Liver (tissue), 9 donors: ENCODE results near the gene PLAAT4. TPM values are rescaled to one million over a fixed set of nuclear protein-coding genes. Genes with fewer than 3 reads are reported as not detected.

Experiments used
- DNase-seq: peaks from one replicate; pipeline ENCODE4 v3.0.0-alpha.2; 2017; ENCODE audit warnings: low spot score
- H3K27ac ChIP-seq, 2 donors: one replicate each; pipeline ENCODE4 v1.7.0; 2013; ENCODE audit warnings: inconsistent platforms in 2 of 2, low read length in 2 of 2, control low read depth in 1 of 2, low read depth in 1 of 2, mild to moderate bottlenecking in 1 of 2
- H3K27me3 ChIP-seq, 4 donors: one replicate each; pipeline versions ENCODE4 v1.6.1 to v1.7.0; 2013; ENCODE audit warnings: low read length in 3 of 4, inconsistent platforms in 1 of 4, mild to moderate bottlenecking in 1 of 4, moderate library complexity in 1 of 4; ENCODE audit not compliant: control insufficient read depth in 4 of 4, insufficient read depth in 4 of 4
- H3K36me3 ChIP-seq, 4 donors: one replicate each; pipeline versions ENCODE4 v1.6.1 to v1.7.0; 2013; ENCODE audit warnings: low read length in 3 of 4, mild to moderate bottlenecking in 3 of 4, low read depth in 1 of 4, moderate library complexity in 1 of 4; ENCODE audit not compliant: control insufficient read depth in 4 of 4, insufficient read depth in 3 of 4
- H3K4me1 ChIP-seq, 4 donors: one replicate each; pipeline versions ENCODE4 v1.6.1 to v1.7.0; 2013; ENCODE audit warnings: low read length in 3 of 4, mild to moderate bottlenecking in 3 of 4, moderate library complexity in 1 of 4; ENCODE audit not compliant: control insufficient read depth in 4 of 4, insufficient read depth in 4 of 4
- H3K4me3 ChIP-seq, 3 donors: one replicate each; pipeline versions ENCODE4 v1.6.1 to v1.7.0; 2013; ENCODE audit warnings: low read length in 3 of 3, control low read depth in 1 of 3, low read depth in 1 of 3, mild to moderate bottlenecking in 1 of 3
- H3K9ac ChIP-seq, 2 donors: one replicate each; pipeline ENCODE4 v1.7.0; 2013; ENCODE audit warnings: low read length in 2 of 2, mild to moderate bottlenecking in 2 of 2, moderate library complexity in 2 of 2, control low read depth in 1 of 2, low read depth in 1 of 2
- H3K9me3 ChIP-seq, 4 donors: one replicate each; pipeline versions ENCODE4 v1.6.1 to v1.7.0; 2013; ENCODE audit warnings: low read length in 3 of 4; ENCODE audit not compliant: control insufficient read depth in 4 of 4
- ATF3 ChIP-seq: IDR thresholded peaks from 2 replicates; pipeline ENCODE4 v1.6.1; 2016; ENCODE audit warnings: antibody characterized with exemption
- CTCF ChIP-seq: fragments of 150-350 bp; IDR thresholded peaks from 2 replicates; pipeline ENCODE4 v1.5.1; 2017; ENCODE audit warnings: improper control_type of control experiment, low read depth, low read length; ENCODE audit not compliant: missing input control
- FOXA2 ChIP-seq: IDR thresholded peaks from 2 replicates; pipeline ENCODE4 v1.6.1; 2016; ENCODE audit warnings: antibody characterized with exemption
- HNF4A ChIP-seq, 2 donors: conservative IDR thresholded peaks; 2 replicates each; pipeline ENCODE4 v1.6.1; 2016; ENCODE audit warnings: antibody characterized with exemption in 2 of 2, mild to moderate bottlenecking in 2 of 2
- HNF4G ChIP-seq: IDR thresholded peaks from 2 replicates; pipeline ENCODE4 v1.6.1; 2016; ENCODE audit warnings: antibody characterized with exemption
- MAX ChIP-seq: IDR thresholded peaks from 2 replicates; pipeline ENCODE4 v1.6.1; 2016; ENCODE audit warnings: antibody characterized with exemption
- NR2F2 ChIP-seq: IDR thresholded peaks from 2 replicates; pipeline ENCODE4 v1.6.1; 2016; ENCODE audit warnings: antibody characterized with exemption
- RAD21 ChIP-seq, 2 donors: IDR thresholded peaks; 2 replicates each; pipeline ENCODE4 v1.6.1; 2016; ENCODE audit warnings: antibody characterized with exemption in 2 of 2, mild to moderate bottlenecking in 2 of 2
- RXRA ChIP-seq, 2 donors: IDR thresholded peaks; 2 replicates each; pipeline ENCODE4 v1.6.1; 2017 to 2018; ENCODE audit warnings: antibody characterized with exemption in 2 of 2, mild to moderate bottlenecking in 1 of 2
- SP1 ChIP-seq: IDR thresholded peaks from 2 replicates; pipeline ENCODE4 v1.6.1; 2018; ENCODE audit warnings: antibody characterized with exemption, mild to moderate bottlenecking
- TAF1 ChIP-seq: conservative IDR thresholded peaks from 2 replicates; pipeline ENCODE4 v1.6.1; 2016; ENCODE audit warnings: antibody characterized with exemption, mild to moderate bottlenecking
- YY1 ChIP-seq: IDR thresholded peaks from 2 replicates; pipeline ENCODE4 v1.6.1; 2016; ENCODE audit warnings: antibody characterized with exemption, mild to moderate bottlenecking
- ZBTB33 ChIP-seq: IDR thresholded peaks from 2 replicates; pipeline ENCODE4 v1.6.1; 2016; ENCODE audit warnings: antibody characterized with exemption
- WGBS: extraction: QIAGEN DNeasy Blood & Tissue Kit; methylation state at CpG from one replicate; pipeline ENCODE4 v1.1.7; 2013; 5-methylcytosine and 5-hydroxymethylcytosine counted together
- polyA plus RNA-seq, 2 donors: library from polyadenylated mRNA; stranded (reverse) in 1 of 2; unstranded in 1 of 2; fragments of 200-250 nt in 1 of 2; fragments of >200 nt in 1 of 2; fragmentation: Nextera tagmentation in 1 of 2; extraction: Ambion mirVana in 1 of 2; gene quantifications; one replicate each; pipeline versions ENCODE4 v1.2.1 to v1.2.3, GENCODE V29; 2013 to 2015
- total RNA-seq, 2 donors: library from RNA; depleted of rRNA; stranded (reverse); fragments of >200 nt; gene quantifications; one replicate each; pipeline ENCODE4 v1.2.3, GENCODE V29; 2014
- donor health status: healthy.
- donor health status: healthy.
- donor health status: healthy.
- donor health status: healthy.
- donor health status: healthy.

The PLAAT4 gene
- total and polyA plus RNA-seq, 4 donors: 4.4 to 86.4 (median 44.8) TPM

- H3K27ac ChIP-seq: no peak overlapping the region
- H3K9ac ChIP-seq: no peak overlapping the region
- no peaks in the 10 kb centered on the region for H3K9me3 ChIP-seq
- no peaks in the 10 kb centered on the region for H3K27me3 ChIP-seq
- 93% methylated on average over 5 of the region's 5 CpGs for WGBS
- no peaks in the 10 kb centered on the region for H3K36me3 ChIP-seq
- no peak for DNase-seq
- no peak overlapping the region for H3K4me3 ChIP-seq
- H3K4me1 ChIP-seq: peaks cover 0 to 4% (median 0%) of the 10 kb centered on the region in 4 donors
- TF ChIP-seq MAX (no peak), SP1 (no peak), ZBTB33 (no peak), FOXA2 (no peak), TAF1 (no peak), HNF4A (conservative IDR thresholded peaks at IDR 0.05) (no peak), CTCF (no peak)
Observed at GRCh38 chr11:63517156-63517555, 19.5 kb upstream of the PLAAT4 start.

GRCh38 chr11:63518548-63518947, 18.1 kb upstream of the PLAAT4 start:
- DNase-seq: no peak
- no peak overlapping the region for H3K4me3 ChIP-seq
- no peaks in the 10 kb centered on the region for H3K9me3 ChIP-seq
- H3K9ac ChIP-seq: no peak overlapping the region
- no peaks in the 10 kb centered on the region for H3K36me3 ChIP-seq
- no peak for TF ChIP-seq YY1
- no peak for TF ChIP-seq HNF4G
- no peak for TF ChIP-seq HNF4A (conservative IDR thresholded peaks at IDR 0.05)
- TF ChIP-seq ATF3: no peak
- no peak for TF ChIP-seq SP1
- TF ChIP-seq ZBTB33: no peak
- no peak for TF ChIP-seq FOXA2
- no peak for TF ChIP-seq RAD21 (IDR thresholded peaks at IDR 0.05)
- no peak for TF ChIP-seq NR2F2
- TF ChIP-seq RXRA (IDR thresholded peaks at IDR 0.05): no peak
- H3K27ac ChIP-seq: no peak overlapping the region
- H3K27me3 ChIP-seq: no peaks in the 10 kb centered on the region
- 61% methylated on average over 1 of the region's 1 CpG for WGBS
- H3K4me1 ChIP-seq: no peaks in the 10 kb centered on the region
